COLO829 (cell line): ENCODE measurements around the gene CATSPERZ.
A peak's percentile ranks its signal among the peaks of the same experiment; 100 is the strongest.

Experiments
- DNase-seq: peaks from one replicate; pipeline ENCODE4 v3.0.0; 2012; ENCODE audit warnings: low spot score

The CATSPERZ gene, protein sequence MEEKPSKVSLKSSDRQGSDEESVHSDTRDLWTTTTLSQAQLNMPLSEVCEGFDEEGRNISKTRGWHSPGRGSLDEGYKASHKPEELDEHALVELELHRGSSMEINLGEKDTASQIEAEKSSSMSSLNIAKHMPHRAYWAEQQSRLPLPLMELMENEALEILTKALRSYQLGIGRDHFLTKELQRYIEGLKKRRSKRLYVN

DNA sequence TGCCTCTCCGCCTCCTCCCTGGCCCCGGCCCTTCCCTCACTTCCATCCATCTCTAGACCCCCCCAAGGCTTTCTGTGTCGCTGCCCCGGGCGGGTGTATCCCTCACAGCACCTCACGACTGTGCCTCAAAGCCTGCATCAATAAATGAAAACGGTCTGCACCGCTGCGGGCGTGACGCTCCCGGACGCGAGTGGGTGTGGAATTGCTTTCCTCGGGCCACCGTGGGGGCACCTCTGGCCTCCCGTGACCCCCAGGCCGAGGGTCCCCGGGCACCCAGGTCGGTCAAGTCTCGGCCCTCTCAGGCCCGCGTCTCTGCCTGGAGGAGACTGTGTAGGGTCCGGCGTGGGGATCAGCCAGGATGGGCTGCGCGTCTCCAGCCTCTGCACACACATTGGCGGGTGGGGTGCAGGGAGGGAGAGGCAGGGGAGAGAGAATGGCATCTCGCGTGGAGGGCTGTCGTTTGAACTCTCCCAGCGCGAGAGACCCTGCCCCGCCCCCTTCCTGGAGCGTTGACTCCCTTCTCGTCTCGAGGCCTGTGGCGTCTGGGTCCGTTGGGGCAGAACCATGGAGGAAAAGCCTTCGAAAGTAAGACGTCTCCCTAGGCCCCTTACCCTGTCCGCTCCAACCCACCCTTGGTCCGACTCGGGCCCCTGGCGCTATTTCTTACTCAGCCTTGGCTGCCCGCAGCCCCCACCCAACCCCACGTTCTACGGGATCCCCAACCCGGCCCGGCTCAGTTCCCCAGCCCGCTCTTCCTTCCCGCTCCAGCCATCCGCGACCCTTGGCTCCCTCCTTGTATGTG is at the start of gene CATSPERZ:
TSS of gene CATSPERZ (plus strand) at position 512 of the 802 bp plus-strand sequence. CDS start at position 565, 53 bp downstream.
- DNase-seq: no peak

DNA sequence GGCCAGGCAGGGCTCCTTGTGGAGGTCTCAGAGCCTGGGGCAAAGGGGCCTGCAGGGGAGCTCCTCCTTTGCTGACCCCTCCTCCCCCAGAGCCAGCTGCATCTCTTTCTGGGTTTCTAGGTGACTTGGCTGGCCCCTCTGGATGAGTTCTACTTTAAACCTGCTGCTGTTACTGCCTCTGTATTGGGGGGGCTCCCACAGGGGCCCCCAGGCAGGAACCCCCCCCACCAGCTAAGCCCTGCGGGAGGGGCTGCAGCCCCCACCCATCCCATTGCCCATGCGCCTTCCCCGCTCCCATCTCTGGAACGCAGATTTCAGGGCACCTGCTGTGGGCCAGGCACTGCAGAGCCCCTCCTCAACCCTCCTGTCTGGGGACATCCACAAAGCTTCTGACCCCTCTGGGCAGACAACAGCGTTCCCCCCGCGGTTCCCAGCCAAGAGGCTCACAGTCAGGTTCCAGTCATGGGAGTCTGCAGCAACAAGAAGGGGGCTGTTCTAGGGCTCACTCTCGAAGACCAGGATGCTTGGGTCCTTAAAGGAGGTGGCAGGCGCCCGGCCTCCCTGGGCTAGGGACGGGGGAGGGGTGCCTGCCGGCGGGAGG is 49.6 kb upstream of the CATSPERZ start:
- DNase-seq: no peak

DNA sequence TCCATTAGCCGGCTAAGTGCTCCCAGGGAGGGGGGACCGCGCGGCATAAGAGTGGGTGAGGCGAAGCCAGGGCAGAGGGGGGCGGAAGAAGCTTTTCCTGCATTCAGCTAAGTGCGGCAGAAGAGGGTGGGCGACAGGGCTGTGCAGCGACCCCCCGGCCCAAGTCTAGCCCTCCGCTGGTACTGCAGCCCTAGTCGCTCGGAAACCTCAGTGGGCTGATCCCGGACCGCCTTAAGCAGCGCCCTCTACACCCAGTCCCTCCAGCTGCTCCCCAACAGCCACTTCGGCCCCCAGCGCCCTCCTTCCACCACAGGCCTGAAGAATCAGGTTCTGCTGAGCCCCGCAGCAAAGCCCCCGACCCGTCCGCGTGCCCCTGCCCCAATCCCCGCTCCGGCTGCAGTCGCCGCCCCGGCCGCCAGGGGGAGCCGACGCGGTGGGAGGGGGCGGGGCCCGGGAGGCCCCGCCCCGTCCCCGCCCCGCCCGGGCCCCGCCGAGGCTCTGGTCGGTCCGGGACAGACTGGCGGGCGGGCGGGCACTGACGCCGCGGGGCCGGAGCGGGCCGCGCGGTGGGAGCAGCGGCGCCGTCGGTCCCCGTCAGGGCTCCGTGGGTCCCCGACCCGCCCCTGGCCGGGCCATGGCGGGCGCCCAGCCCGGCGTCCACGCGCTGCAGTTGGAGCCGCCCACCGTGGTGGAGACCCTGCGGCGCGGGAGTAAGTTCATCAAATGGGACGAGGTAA is 49.0 kb upstream of the CATSPERZ start, which contains the start of gene PLCB3:
TSS of gene PLCB3 (plus strand) at position 515 of the 737 bp plus-strand sequence. CDS start at position 635, 120 bp downstream.
- DNase-seq: peak; percentile 57

DNA sequence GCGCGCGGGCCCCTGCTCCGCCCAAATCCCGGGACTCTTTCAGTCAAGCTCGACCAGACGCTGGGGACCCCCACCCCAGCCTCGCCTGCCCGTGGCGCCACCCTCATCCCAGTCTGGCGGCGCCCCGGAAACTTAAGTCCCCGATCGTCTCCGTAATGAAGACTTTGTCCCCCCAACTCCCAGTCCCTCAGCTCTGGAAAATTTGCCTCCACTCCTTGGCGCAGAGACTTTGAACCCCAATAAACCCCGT is 48.5 kb upstream of the CATSPERZ start:
- no peak for DNase-seq

DNA sequence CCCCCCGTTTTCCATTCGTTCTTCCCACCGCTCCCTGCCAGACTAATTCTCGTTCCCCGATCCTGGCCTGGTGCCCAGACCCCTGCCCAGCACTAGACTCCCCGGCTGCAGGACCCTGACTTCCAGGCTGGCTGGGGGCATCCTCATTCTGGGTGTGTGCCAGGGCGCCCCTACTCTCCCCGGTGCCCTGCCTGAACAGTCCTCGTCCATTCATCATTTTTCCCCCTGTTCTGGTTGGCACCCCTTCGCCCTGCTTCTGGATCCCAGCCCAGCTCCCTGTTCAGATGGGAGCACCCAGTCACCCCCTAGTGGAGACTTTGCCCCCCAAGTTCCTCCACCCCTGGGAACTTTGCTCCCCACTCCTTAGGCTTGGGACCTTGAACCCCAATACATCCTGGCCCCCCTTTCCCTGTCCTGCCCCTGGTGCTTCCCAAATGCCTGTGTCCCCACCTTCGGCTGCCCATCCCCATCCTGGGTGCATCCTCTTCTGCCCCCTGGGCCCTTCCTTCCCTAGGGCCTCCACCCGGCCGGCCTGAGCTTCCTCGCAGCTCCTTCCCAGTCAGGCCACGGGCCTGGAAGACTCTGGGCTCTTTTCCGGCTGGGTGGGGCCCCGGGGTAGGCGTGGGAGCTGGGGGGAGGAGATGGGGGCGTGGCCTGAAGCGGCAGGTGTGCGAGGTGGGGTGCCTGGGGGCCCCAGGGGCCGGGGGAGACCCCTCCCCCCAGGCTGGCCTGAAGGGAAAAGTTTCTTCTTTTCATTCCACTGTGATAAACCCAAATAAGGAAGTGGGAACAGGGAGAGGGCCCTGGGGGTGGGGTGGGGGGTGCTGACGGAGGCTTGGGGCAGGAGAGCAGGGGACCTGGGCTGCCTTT is 47.9 kb upstream of the CATSPERZ start:
- peak; percentile 58 for DNase-seq

DNA sequence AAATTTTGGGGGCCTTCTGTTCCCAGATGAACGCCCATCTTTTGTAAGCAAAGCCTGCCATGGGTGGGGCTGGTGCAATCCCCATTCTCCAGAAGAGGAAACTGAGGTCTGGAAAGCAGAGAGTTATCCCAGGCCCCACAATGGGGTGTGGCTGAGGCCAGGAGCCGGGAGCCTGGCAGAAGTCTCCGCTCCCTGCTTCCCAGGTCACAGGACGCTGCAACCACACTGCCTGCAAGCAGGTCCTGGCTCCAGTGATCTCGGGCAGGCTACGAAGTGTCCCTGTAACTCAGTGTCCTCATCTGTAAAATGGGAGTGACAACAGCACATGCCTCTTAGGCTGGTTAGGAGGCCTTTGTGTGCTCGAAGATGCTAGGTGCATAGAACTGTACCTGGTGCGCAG is 47.1 kb upstream of the CATSPERZ start:
- DNase-seq: no peak

DNA sequence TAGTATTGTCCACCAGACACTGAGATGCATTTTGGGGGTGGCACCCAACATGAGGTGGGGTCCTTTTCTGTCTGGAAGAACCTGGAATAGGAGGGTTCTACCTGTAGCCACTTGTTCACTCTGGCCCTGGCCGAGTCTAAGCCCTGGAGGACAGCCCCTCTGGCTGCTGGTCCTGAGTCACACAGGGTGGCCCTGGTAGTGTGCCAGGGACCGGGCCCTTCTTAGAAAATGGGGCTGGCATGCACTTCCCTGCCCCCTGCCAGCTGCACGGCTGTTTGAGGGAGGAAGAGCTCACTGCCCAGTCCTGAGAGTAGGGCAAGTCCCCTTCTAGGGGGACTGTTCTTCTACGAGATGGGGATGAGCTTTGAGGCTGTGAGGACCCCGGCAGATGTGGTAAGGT is 46.7 kb upstream of the CATSPERZ start:
- no peak for DNase-seq

DNA sequence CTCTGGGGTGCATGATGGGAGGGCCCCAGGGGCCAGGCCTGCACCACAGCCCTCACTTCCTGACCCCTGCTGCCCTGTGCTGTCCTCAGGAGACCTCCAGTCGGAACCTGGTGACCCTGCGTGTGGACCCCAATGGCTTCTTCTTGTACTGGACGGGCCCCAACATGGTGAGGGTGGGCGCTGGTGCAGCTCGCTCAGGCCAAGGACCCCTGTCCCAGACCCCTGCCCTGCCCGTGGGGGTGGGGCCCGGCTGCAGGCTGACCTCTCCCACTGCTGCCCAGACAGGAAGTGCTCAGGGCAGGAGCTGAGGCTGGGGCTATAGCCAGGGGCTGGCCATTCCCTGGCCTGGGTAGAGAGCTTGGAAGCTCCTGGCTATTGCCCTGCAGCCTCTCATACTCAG is 45.8 kb upstream of the CATSPERZ start:
- DNase-seq: no peak

DNA sequence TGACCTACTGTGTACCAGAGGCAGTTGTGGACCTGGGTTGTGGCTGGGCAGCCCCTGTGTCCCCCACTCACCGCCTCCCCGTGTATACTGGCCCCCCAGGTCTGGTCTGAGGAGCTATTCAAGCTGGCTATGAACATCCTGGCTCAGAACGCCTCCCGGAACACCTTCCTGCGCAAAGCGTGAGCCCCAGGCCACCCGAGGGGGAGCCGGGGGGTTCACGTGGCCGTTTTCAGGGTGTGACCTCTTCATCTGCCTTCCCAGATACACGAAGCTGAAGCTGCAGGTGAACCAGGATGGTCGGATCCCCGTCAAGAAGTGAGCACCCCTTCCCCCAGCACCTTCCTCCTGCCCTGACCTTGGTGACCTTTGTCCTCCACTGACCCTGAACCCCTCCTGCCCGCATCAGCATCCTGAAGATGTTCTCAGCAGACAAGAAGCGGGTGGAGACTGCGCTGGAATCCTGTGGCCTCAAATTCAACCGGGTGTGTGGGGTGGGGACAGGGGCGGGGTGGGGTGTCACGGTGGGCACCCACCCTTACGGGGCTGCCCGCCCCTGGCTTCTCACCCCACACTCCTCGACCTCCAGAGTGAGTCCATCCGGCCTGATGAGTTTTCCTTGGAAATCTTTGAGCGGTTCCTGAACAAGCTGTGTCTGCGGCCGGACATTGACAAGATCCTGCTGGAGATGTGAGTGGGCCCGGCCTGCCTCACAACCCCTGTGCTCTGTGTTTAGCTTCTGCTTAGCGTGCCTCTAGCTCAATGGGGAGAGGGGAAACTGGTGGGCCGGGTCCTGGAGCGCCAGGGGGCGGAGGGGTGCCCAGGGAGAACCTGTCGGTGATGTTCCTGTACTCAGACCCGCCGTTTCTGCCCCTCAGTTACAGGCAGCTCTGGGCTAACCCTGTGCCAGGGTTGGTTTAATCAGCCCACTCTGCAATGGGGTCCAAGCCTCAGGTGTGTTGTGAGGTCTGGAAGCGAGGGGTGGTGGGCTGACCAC is 44.7 kb upstream of the CATSPERZ start:
- DNase-seq: no peak

DNA sequence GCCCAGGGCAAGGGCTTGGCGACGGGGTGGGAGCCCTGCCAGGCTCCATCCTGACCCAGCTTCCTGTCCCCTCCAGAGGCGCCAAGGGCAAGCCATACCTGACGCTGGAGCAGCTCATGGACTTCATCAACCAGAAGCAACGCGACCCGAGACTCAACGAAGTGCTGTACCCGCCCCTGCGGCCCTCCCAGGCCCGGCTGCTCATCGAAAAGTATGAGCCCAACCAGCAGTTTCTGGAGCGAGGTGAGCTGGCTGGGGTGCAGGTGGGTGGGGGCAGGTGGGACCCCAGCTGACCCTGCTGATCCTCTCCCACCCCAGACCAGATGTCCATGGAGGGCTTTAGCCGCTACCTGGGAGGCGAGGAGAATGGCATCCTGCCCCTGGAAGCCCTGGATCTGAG is 43.9 kb upstream of the CATSPERZ start:
- no peak for DNase-seq

DNA sequence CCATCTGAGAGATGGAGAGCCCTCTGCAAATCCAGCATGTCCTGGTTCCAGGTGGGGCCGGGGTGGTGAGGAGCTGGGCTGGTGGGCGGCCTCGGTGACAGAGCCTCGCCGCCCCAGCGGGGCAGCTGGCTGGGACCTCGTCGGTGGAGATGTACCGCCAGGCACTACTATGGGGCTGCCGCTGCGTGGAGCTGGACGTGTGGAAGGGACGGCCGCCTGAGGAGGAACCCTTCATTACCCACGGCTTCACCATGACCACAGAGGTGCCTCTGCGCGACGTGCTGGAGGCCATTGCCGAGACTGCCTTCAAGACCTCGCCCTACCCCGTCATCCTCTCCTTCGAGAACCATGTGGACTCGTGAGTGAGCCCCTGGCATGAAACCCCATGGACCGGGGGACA is 41.8 kb upstream of the CATSPERZ start:
- DNase-seq: no peak

DNA sequence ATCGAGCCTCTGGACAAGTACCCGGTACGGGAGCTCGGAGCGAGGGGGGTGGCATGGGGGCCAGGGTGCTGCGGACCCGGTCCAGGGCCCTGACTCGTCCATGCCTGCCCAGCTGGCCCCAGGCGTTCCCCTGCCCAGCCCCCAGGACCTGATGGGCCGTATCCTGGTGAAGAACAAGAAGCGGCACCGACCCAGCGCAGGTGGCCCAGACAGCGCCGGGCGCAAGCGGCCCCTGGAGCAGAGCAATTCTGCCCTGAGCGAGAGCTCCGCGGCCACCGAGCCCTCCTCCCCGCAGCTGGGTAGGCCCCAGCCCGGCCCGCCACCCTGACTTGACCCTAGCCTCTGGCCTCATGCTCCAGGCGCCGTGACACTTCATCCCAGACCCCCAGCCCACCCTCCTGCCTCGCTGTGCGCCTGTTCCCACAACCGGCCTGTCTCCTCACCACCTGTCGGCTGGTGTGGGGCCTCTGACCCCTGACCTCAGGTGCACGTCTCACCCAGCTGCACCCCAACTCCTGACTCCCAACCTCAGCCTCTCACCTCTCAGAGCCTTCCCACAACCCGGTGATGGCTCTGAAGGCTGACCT is 41.1 kb upstream of the CATSPERZ start:
- DNase-seq: no peak

DNA sequence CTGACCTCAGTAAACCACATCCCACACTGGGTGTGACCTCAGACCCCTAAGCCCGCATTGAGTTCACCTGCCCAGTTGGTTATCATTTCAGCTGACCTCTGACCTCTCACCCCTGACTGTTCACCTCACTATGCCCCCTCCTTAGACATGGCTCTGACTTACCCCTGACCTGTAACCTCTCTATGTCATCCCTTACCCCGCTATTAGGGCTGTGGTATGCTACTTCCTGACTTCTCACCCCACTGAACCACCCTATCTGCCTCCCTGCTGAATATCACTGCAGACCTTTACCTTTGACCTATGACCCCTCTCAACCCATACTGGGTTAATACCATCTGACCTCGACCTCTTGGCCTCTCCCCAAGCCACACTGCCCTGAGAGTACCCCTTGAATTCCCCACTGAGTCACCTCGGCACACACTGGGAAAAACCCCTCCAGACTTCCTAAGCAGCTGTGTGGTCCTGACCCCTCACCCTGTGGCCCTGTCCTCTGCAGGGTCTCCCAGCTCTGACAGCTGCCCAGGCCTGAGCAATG is 40.6 kb upstream of the CATSPERZ start:
- no peak for DNase-seq

DNA sequence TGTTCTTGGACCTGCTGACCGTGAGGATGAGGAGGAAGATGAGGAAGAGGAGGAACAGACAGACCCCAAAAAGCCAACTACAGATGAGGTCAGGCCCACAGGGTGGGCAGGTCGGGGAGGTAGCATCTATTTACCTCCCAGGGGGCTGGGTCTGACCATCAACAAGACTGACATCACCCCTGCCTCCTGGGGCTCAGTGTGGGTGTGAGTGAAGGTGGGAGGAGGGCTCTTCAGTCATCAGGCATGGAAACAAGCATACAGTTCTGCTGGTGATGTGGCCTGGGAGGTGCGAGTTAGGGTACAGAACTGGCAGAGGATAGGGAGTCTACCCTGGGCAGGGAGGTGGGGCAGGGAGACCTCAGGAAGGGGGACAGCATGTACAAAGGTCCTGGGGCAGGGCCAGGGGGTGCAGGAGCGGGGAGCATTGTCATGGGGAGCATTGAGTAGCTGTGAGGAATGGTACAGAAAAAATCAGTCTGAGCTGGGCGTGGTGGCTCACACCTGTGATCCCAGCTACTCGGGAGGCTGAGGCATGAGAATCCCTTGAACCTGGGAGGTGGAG is 39.9 kb upstream of the CATSPERZ start:
- DNase-seq: no peak

DNA sequence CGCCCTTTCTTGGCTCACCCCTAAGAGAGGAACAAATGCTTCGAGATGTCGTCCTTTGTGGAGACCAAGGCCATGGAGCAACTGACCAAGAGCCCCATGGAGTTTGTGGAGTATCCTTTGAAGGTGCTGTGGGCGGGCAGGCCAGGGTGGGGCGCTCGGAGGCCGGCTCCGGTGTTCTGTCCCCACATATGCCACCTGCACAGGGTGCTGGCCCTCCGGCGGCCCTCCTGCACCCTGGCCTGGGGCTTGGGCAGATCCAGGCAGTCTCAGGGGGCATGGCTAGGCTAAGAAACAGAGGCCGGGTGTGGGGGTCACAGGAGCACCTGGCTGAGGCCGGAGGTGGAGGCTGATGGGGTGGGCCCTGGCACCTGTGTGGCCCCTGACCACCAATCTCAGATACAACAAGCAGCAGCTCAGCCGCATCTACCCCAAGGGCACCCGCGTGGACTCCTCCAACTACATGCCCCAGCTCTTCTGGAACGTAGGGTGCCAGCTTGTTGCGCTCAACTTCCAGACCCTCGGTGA is 38.5 kb upstream of the CATSPERZ start:
- DNase-seq: no peak

DNA sequence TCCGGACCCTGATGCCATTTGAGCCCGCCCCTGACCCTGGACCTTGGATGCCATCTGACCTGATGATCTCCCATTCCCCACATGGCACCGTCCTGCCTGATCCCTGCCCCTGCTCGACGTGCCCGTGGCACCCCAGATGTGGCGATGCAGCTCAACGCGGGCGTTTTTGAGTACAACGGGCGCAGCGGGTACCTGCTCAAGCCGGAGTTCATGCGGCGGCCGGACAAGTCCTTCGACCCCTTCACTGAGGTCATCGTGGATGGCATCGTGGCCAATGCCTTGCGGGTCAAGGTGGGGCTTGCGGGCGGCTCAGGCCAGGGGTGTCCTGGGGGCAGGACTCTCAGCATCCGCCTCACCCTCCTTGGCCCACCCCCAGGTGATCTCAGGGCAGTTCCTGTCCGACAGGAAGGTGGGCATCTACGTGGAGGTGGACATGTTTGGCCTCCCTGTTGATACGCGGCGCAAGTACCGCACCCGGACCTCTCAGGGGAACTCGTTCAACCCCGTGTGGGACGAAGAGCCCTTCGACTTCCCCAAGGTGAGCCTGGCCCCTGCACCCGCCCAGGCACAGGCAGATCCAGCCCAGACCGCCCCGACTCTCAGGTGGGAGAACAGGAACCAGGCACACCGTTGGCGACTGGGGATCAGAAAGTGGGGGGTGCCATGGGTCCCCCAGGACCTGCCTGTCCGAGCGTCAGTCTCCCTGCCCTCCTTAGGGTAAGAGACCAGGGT is 37.7 kb upstream of the CATSPERZ start:
- no peak for DNase-seq

DNA sequence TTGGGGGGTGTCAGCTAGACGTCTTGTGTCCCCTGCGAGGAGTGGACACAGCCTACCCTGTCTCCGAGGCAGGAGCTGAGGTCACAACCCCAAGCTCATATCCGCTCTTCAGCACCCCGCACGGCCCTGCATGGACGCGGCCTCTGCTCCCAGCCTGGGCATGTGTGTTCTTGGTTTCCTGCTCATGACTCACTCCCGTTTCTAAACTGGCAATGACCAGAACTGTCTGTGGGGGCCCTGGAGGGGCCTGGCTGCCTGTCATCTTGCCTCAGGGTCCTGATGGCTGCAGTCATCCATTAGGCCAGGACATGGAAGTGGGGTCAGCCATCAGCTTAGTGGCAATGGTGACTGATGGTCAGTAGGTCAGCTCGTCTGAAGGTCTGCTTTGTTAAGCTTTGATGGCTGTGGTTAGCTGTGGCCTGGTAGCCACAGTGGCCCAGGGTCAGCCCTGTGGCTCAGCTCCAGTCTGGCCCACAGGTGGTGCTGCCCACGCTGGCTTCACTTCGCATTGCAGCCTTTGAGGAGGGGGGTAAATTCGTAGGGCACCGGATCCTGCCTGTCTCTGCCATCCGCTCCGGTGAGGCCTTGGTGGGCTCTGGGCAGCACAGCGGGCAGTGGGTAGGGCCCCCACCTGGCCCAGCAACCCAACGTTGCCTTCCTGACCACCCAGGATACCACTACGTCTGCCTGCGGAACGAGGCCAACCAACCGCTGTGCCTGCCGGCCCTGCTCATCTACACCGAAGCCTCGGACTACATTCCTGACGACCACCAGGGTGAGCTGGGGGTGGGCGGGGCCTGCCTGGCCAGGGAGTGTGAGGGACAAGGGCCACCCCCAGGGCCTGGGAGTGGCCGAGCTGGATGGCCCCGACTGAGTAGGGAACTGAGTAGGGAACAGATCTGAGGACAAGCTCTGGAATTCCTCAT is 36.9 kb upstream of the CATSPERZ start:
- DNase-seq: no peak

DNA sequence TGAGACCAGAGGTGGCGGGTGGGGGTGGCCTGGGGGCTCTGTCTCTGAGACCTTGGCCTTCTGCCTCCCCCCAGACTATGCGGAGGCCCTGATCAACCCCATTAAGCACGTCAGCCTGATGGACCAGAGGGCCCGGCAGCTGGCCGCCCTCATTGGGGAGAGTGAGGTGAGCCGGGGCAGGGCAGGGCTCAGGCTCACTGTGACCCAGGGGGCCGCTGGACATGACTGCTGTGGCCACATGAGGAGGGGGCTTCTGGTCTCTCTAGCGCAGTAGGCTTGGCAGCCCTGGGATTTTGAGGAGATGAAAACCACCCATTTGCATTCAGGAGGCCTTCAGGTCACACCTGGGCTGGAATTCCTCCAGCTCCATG is 36.2 kb upstream of the CATSPERZ start:
- DNase-seq: no peak
